Measurements from ENCODE around the gene RNU6-9. TPM values are rescaled to one million over a fixed set of nuclear protein-coding genes. Genes with fewer than 3 reads are reported as not detected.

The RNU6-9 gene
- total RNA-seq, 6 experiments from 2014 or later, result not detected

GRCh38 chr19:902446-903226 is 9.4 kb downstream of the RNU6-9 start:
- DNase-seq (peak in 1 of 3 donors; percentile 79), ATAC-seq (peak; percentile 67 to 90 (median 78))
- Histone ChIP-seq H3K27ac (peak overlapping the region in 1 of 3 donors; percentile 29), H3K4me3 (no peak overlapping the region), H3K4me1 (peaks cover 0 to 11% (median 0%) of the 10 kb centered on the region in 4 donors), H3K36me3 (peaks cover 0 to 4% (median 0%) of the 10 kb centered on the region in 4 donors), H3K9me3 (no peaks in the 10 kb centered on the region), H3K27me3 (no peaks in the 10 kb centered on the region)
- 61% methylated on average over 5 of the region's 14 CpGs for WGBS (ENCODE audit: insufficient coverage, low coverage, low lambda C conversion rate, missing lambda C conversion rate)
- TF ChIP-seq CTCF (IDR thresholded peaks at IDR 0.05), result no peak
- no peak for TF ChIP-seq POLR2A (IDR thresholded peaks at IDR 0.05)
- intact Hi-C loops (cut with DNase I), result no loop called here

GRCh38 chr19:903266-903797 is 10.0 kb downstream of the RNU6-9 start:
- TF ChIP-seq CTCF (IDR thresholded peaks at IDR 0.05) (no peak), POLR2A (IDR thresholded peaks at IDR 0.05) (no peak)
- no peak overlapping the region for H3K27ac ChIP-seq
- DNase-seq (no peak), ATAC-seq (no peak)
- peaks cover 0 to 11% (median 0%) of the 10 kb centered on the region in 4 donors for H3K4me1 ChIP-seq
- WGBS (ENCODE audit: insufficient coverage, low coverage, low lambda C conversion rate, missing lambda C conversion rate), result 89% methylated on average over 4 of the region's 32 CpGs
- no peak overlapping the region for H3K4me3 ChIP-seq
- H3K9me3 ChIP-seq, result no peaks in the 10 kb centered on the region
- no peaks in the 10 kb centered on the region for H3K27me3 ChIP-seq
- peaks cover 0 to 4% (median 0%) of the 10 kb centered on the region in 4 donors for H3K36me3 ChIP-seq
- intact Hi-C loops (cut with DNase I), result no loop called here

GRCh38 chr19:904545-904944 is 11.3 kb downstream of the RNU6-9 start:
- 91% methylated on average over 4 of the region's 8 CpGs for WGBS (ENCODE audit: insufficient coverage, low coverage, low lambda C conversion rate, missing lambda C conversion rate)
- ATAC-seq, result no peak

GRCh38 chr19:906480-906879 is 13.2 kb downstream of the RNU6-9 start:
- no peaks in the 10 kb centered on the region for H3K36me3 ChIP-seq
- H3K9me3 ChIP-seq, result no peaks in the 10 kb centered on the region
- ATAC-seq, result no peak
- 81% methylated on average over 3 of the region's 7 CpGs for whole genome bisulfite sequencing (ENCODE audit: insufficient coverage, low coverage, low lambda C conversion rate, missing lambda C conversion rate)
- H3K27ac ChIP-seq, result no peak overlapping the region
- intact Hi-C loops (cut with DNase I), result no loop called here
- H3K4me3 ChIP-seq, result no peak overlapping the region
- no peaks in the 10 kb centered on the region for H3K27me3 ChIP-seq
- DNase-seq, result no peak
- peaks cover 0 to 11% (median 0%) of the 10 kb centered on the region in 4 donors for H3K4me1 ChIP-seq
- TF ChIP-seq POLR2A (IDR thresholded peaks at IDR 0.05) (no peak), CTCF (IDR thresholded peaks at IDR 0.05) (no peak)

More at GRCh38 chr19:904545-904944, 11.3 kb downstream of the RNU6-9 start:
- Histone ChIP-seq H3K36me3 (no peaks in the 10 kb centered on the region), H3K9me3 (no peaks in the 10 kb centered on the region), H3K27ac (no peak overlapping the region), H3K27me3 (no peaks in the 10 kb centered on the region), H3K4me3 (no peak overlapping the region), H3K4me1 (peaks cover 0 to 11% (median 0%) of the 10 kb centered on the region in 4 donors)
- TF ChIP-seq POLR2A (IDR thresholded peaks at IDR 0.05) (no peak), CTCF (IDR thresholded peaks at IDR 0.05) (no peak)
- intact Hi-C loops (cut with DNase I), result no loop called here
- no peak for DNase-seq
